Measurements from ENCODE around the gene EGFLAM. TPM values are rescaled to one million over a fixed set of nuclear protein-coding genes. Genes with fewer than 3 reads are reported as not detected.

The EGFLAM gene
- total RNA-seq, 5 donors from 2014 or later (not counting 1 experiment from before 2014, with no cell fraction given) = not detected

DNA sequence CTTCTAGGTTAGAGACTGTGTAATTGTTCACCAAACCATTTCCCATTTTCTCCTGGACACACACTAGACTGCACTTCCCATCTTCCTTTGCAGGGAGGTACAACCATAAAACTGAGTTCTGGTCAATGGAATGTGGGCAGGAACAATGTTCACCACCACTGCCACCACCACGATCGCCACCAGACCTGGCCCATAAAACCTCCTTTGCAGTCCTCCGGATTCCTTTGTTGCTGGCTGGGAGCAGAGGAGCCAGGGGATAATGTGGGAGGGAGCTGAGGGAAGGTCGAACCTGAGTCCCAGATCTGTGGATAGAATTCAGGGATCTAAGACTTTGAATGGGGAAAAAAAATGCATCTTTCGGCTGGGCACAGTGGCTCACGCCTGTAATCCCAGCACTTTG, 29.4 kb upstream of the EGFLAM start:
- POLR2A ChIA-PET = no interaction called here
- Mint-ChIP-seq H3K4me1 (no peaks in the 10 kb centered on the region), H3K9me3 (peaks cover 0 to 4% (median under 1%) of the 10 kb centered on the region in 3 donors), H3K27me3 (peaks cover 0 to 19% of the 10 kb centered on the region in 2 donors), H3K36me3 (no peaks in the 10 kb centered on the region), H3K27ac (no peak overlapping the region), H3K4me3 (no peak overlapping the region)
- no peak for DNase-seq
- CTCF ChIA-PET = no interaction called here
- H3K4me3 ChIP-seq (ENCODE audit: control insufficient read depth in 1 of 2, extremely low read depth in 1 of 2, low read length in 1 of 2) = no peak overlapping the region
- H3K36me3 ChIP-seq (ENCODE audit: control insufficient read depth in 2 of 2, extremely low read depth in 1 of 2, insufficient read depth in 1 of 2, low read length in 1 of 2) = no peaks in the 10 kb centered on the region
- ATAC-seq (replicated peaks in 1 of 4) = no peak
- no peaks in the 10 kb centered on the region for H3K9me3 ChIP-seq
- H3K27ac ChIP-seq (ENCODE audit: low read length) = no peak overlapping the region
- H3K27me3 ChIP-seq (replicated peaks in 1 of 2; ENCODE audit: control insufficient read depth in 2 of 2, extremely low read depth in 1 of 2, insufficient read depth in 2 of 2, low read length in 1 of 2) = no peaks in the 10 kb centered on the region
- H3K4me1 ChIP-seq (ENCODE audit: control insufficient read depth in 1 of 2, extremely low read depth in 1 of 2, insufficient read depth in 2 of 2, low read length in 2 of 2) = no peaks in the 10 kb centered on the region
- 50% methylated on average over 1 of the region's 6 CpGs for WGBS (ENCODE audit: insufficient coverage)

GRCh38 chr5:38234737-38235136, 23.6 kb upstream of the EGFLAM start:
- no peak overlapping the region for H3K4me3 Mint-ChIP-seq
- DNase-seq (no peak), ATAC-seq (replicated peaks in 1 of 4) (no peak)
- no peaks in the 10 kb centered on the region for H3K36me3 ChIP-seq (ENCODE audit: control insufficient read depth in 2 of 2, extremely low read depth in 1 of 2, insufficient read depth in 1 of 2, low read length in 1 of 2)
- H3K36me3 Mint-ChIP-seq = no peaks in the 10 kb centered on the region
- peaks cover 0 to 14% of the 10 kb centered on the region in 2 donors for H3K27me3 Mint-ChIP-seq
- WGBS (ENCODE audit: insufficient coverage) = 52% methylated on average over 2 of the region's 4 CpGs
- CTCF ChIA-PET = no interaction called here
- no peak overlapping the region for H3K27ac Mint-ChIP-seq
- no peaks in the 10 kb centered on the region for H3K27me3 ChIP-seq (replicated peaks in 1 of 2; ENCODE audit: control insufficient read depth in 2 of 2, extremely low read depth in 1 of 2, insufficient read depth in 2 of 2, low read length in 1 of 2)
- peaks cover 4 to 16% (median 15%) of the 10 kb centered on the region in 3 donors for H3K9me3 Mint-ChIP-seq
- POLR2A ChIA-PET = no interaction called here
- no peak overlapping the region for H3K4me3 ChIP-seq (ENCODE audit: control insufficient read depth in 1 of 2, extremely low read depth in 1 of 2, low read length in 1 of 2)
- H3K4me1 Mint-ChIP-seq = no peaks in the 10 kb centered on the region
- no peak overlapping the region for H3K27ac ChIP-seq (ENCODE audit: low read length)
- no peaks in the 10 kb centered on the region for H3K9me3 ChIP-seq
- H3K4me1 ChIP-seq (ENCODE audit: control insufficient read depth in 1 of 2, extremely low read depth in 1 of 2, insufficient read depth in 2 of 2, low read length in 2 of 2) = no peaks in the 10 kb centered on the region

GRCh38 chr5:38237681-38238080, 20.7 kb upstream of the EGFLAM start:
- peaks cover 4 to 14% of the 10 kb centered on the region in 2 donors for H3K27me3 Mint-ChIP-seq

DNA sequence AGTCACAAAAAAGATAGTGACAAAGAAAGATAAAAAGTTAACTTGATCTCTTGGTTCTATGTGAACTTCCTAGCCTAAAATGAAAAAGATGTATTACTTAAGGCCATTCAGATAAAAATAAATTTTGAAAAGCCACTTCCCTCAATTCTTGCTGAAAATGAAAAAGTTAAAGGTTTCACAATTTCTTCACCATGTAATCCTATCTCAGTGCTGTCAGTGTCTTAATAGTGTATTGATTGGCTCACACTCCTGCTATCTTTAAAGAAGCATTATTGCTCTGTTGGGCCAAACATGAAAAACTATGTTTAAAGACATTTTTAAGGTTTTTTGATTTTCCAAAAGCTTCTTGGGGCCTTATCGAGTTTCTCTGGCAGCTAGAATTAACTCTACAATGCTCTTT, 18.1 kb upstream of the EGFLAM start:
- ChIA-PET POLR2A (no interaction called here), CTCF (no interaction called here)
- Histone ChIP-seq H3K4me3 (ENCODE audit: control insufficient read depth in 1 of 2, extremely low read depth in 1 of 2, low read length in 1 of 2) (no peak overlapping the region), H3K36me3 (ENCODE audit: control insufficient read depth in 2 of 2, extremely low read depth in 1 of 2, insufficient read depth in 1 of 2, low read length in 1 of 2) (no peaks in the 10 kb centered on the region), H3K4me1 (ENCODE audit: control insufficient read depth in 1 of 2, extremely low read depth in 1 of 2, insufficient read depth in 2 of 2, low read length in 2 of 2) (no peaks in the 10 kb centered on the region), H3K27ac (ENCODE audit: low read length) (no peak overlapping the region), H3K9me3 (no peaks in the 10 kb centered on the region), H3K27me3 (replicated peaks in 1 of 2; ENCODE audit: control insufficient read depth in 2 of 2, extremely low read depth in 1 of 2, insufficient read depth in 2 of 2, low read length in 1 of 2) (peaks cover 0 to 3% of the 10 kb centered on the region in 2 experiments)
- ATAC-seq (replicated peaks in 1 of 4) (no peak), DNase-seq (no peak)
- WGBS (ENCODE audit: insufficient coverage) = no CpG with 5 or more reads among the region's 1 CpG
- H3K27me3 Mint-ChIP-seq = peaks cover 4 to 24% of the 10 kb centered on the region in 2 donors
- no peaks in the 10 kb centered on the region for H3K36me3 Mint-ChIP-seq
- no peak overlapping the region for H3K27ac Mint-ChIP-seq
- H3K4me1 Mint-ChIP-seq = no peaks in the 10 kb centered on the region
- no peak overlapping the region for H3K4me3 Mint-ChIP-seq
- H3K9me3 Mint-ChIP-seq = peaks cover 0 to 8% (median 5%) of the 10 kb centered on the region in 3 donors

More at GRCh38 chr5:38237681-38238080, 20.7 kb upstream of the EGFLAM start:
- DNase-seq (no peak), ATAC-seq (replicated peaks in 1 of 4) (no peak)
- Mint-ChIP-seq H3K4me1 (no peaks in the 10 kb centered on the region), H3K9me3 (peaks cover 4 to 16% (median 13%) of the 10 kb centered on the region in 3 donors), H3K36me3 (no peaks in the 10 kb centered on the region), H3K4me3 (no peak overlapping the region), H3K27ac (no peak overlapping the region)
- H3K36me3 ChIP-seq (ENCODE audit: control insufficient read depth in 2 of 2, extremely low read depth in 1 of 2, insufficient read depth in 1 of 2, low read length in 1 of 2) = no peaks in the 10 kb centered on the region
- H3K4me3 ChIP-seq (ENCODE audit: control insufficient read depth in 1 of 2, extremely low read depth in 1 of 2, low read length in 1 of 2) = no peak overlapping the region
- no peaks in the 10 kb centered on the region for H3K9me3 ChIP-seq
- ChIA-PET CTCF (interaction anchor here in 1 of 2 donors (0.5 to 1.2 kb wide), 3 partner anchors 20 to 826 kb away, joined by 3 to 9 read pairs (median 3); no protein-coding TSS in a partner anchor), POLR2A (no interaction called here)
- 100% methylated on average over 1 of the region's 2 CpGs for WGBS (ENCODE audit: insufficient coverage)
- no peaks in the 10 kb centered on the region for H3K27me3 ChIP-seq (replicated peaks in 1 of 2; ENCODE audit: control insufficient read depth in 2 of 2, extremely low read depth in 1 of 2, insufficient read depth in 2 of 2, low read length in 1 of 2)
- H3K4me1 ChIP-seq (ENCODE audit: control insufficient read depth in 1 of 2, extremely low read depth in 1 of 2, insufficient read depth in 2 of 2, low read length in 2 of 2) = no peaks in the 10 kb centered on the region
- H3K27ac ChIP-seq (ENCODE audit: low read length) = no peak overlapping the region

DNA sequence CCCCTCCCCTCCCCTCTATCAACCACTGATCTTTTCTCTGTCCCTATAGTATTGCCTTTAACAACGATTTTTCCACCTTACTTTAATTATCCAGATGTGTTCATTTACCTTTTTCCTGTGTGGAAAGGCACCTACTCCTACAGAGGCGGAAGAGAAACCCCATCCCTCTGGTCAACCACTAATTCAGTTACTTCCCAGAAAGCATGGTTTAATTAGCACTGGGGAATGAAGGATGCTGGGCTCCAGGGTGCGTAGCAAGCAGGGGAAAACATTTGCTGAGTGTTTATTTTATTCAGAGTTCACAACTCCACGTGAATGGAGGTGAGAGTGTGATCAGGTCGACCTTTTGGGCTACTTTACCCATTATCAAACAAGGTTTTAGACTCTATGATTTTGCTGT, 16.7 kb upstream of the EGFLAM start:
- Mint-ChIP-seq H3K27ac (no peak overlapping the region), H3K4me3 (no peak overlapping the region)

GRCh38 chr5:38245307-38245706, 13.1 kb upstream of the EGFLAM start:
- Histone ChIP-seq H3K27me3 (replicated peaks in 1 of 2; ENCODE audit: control insufficient read depth in 2 of 2, extremely low read depth in 1 of 2, insufficient read depth in 2 of 2, low read length in 1 of 2) (peaks cover 5 to 8% of the 10 kb centered on the region in 2 experiments), H3K4me3 (ENCODE audit: control insufficient read depth in 1 of 2, extremely low read depth in 1 of 2, low read length in 1 of 2) (no peak overlapping the region), H3K27ac (ENCODE audit: low read length) (no peak overlapping the region), H3K36me3 (ENCODE audit: control insufficient read depth in 2 of 2, extremely low read depth in 1 of 2, insufficient read depth in 1 of 2, low read length in 1 of 2) (no peaks in the 10 kb centered on the region), H3K9me3 (no peaks in the 10 kb centered on the region), H3K4me1 (ENCODE audit: control insufficient read depth in 1 of 2, extremely low read depth in 1 of 2, insufficient read depth in 2 of 2, low read length in 2 of 2) (no peaks in the 10 kb centered on the region)
- no peak for ATAC-seq (replicated peaks in 1 of 4)
- Mint-ChIP-seq H3K4me1 (no peaks in the 10 kb centered on the region), H3K27ac (no peak overlapping the region), H3K9me3 (peaks cover 0 to 4% (median 0%) of the 10 kb centered on the region in 3 donors), H3K36me3 (no peaks in the 10 kb centered on the region), H3K27me3 (peaks cover 7 to 21% of the 10 kb centered on the region in 2 donors), H3K4me3 (no peak overlapping the region)
- no peak for DNase-seq
- CTCF ChIA-PET = interaction anchor here in 1 of 2 donors (0.7 kb wide), 1 partner anchor 59 kb away, joined by 3 read pairs; no protein-coding TSS in a partner anchor
- WGBS (ENCODE audit: insufficient coverage) = 98% methylated on average over 4 of the region's 6 CpGs
- POLR2A ChIA-PET = interaction anchor here in 1 of 2 donors (0.6 kb wide), 1 partner anchor 52 kb away, joined by 4 read pairs; no protein-coding TSS in a partner anchor

More for the DNA sequence above, 16.7 kb upstream of the EGFLAM start:
- Histone ChIP-seq H3K4me3 (ENCODE audit: control insufficient read depth in 1 of 2, extremely low read depth in 1 of 2, low read length in 1 of 2) (no peak overlapping the region), H3K9me3 (no peaks in the 10 kb centered on the region), H3K36me3 (ENCODE audit: control insufficient read depth in 2 of 2, extremely low read depth in 1 of 2, insufficient read depth in 1 of 2, low read length in 1 of 2) (no peaks in the 10 kb centered on the region), H3K27ac (ENCODE audit: low read length) (no peak overlapping the region), H3K27me3 (replicated peaks in 1 of 2; ENCODE audit: control insufficient read depth in 2 of 2, extremely low read depth in 1 of 2, insufficient read depth in 2 of 2, low read length in 1 of 2) (peaks cover 3 to 6% of the 10 kb centered on the region in 2 experiments), H3K4me1 (ENCODE audit: control insufficient read depth in 1 of 2, extremely low read depth in 1 of 2, insufficient read depth in 2 of 2, low read length in 2 of 2) (no peaks in the 10 kb centered on the region)
- no CpG with 5 or more reads among the region's 5 CpGs for WGBS (ENCODE audit: insufficient coverage)
- Mint-ChIP-seq H3K36me3 (no peaks in the 10 kb centered on the region), H3K27me3 (peaks cover 4 to 24% of the 10 kb centered on the region in 2 donors), H3K9me3 (no peaks in the 10 kb centered on the region), H3K4me1 (no peaks in the 10 kb centered on the region)
- ATAC-seq (replicated peaks in 1 of 4) = no peak
- DNase-seq = no peak
- ChIA-PET CTCF (no interaction called here), POLR2A (no interaction called here)

GRCh38 chr5:38249301-38249700, 9.1 kb upstream of the EGFLAM start:
- no peaks in the 10 kb centered on the region for H3K36me3 Mint-ChIP-seq
- H3K4me3 Mint-ChIP-seq = no peak overlapping the region
- peaks cover 8 to 38% of the 10 kb centered on the region in 2 donors for H3K27me3 Mint-ChIP-seq
- Histone ChIP-seq H3K27ac (ENCODE audit: low read length) (no peak overlapping the region), H3K36me3 (ENCODE audit: control insufficient read depth in 2 of 2, extremely low read depth in 1 of 2, insufficient read depth in 1 of 2, low read length in 1 of 2) (no peaks in the 10 kb centered on the region), H3K4me3 (ENCODE audit: control insufficient read depth in 1 of 2, extremely low read depth in 1 of 2, low read length in 1 of 2) (no peak overlapping the region), H3K4me1 (ENCODE audit: control insufficient read depth in 1 of 2, extremely low read depth in 1 of 2, insufficient read depth in 2 of 2, low read length in 2 of 2) (no peaks in the 10 kb centered on the region), H3K27me3 (replicated peaks in 1 of 2; ENCODE audit: control insufficient read depth in 2 of 2, extremely low read depth in 1 of 2, insufficient read depth in 2 of 2, low read length in 1 of 2) (peaks cover 10 to 11% of the 10 kb centered on the region in 2 experiments), H3K9me3 (no peaks in the 10 kb centered on the region)
- CTCF ChIA-PET = no interaction called here
- DNase-seq = no peak
- 29% methylated on average over 1 of the region's 1 CpG for WGBS (ENCODE audit: insufficient coverage)
- peaks cover 6 to 17% (median 8%) of the 10 kb centered on the region in 3 donors for H3K9me3 Mint-ChIP-seq
- ATAC-seq (replicated peaks in 1 of 4) = no peak
- no peaks in the 10 kb centered on the region for H3K4me1 Mint-ChIP-seq
- POLR2A ChIA-PET = no interaction called here
- H3K27ac Mint-ChIP-seq = no peak overlapping the region
